K562 (cell line): ENCODE results near the gene DLGAP3. TPM values are rescaled to one million over a fixed set of nuclear protein-coding genes. Genes with fewer than 3 reads are reported as not detected.
"Not testable (repeated sequence)": the region's sequence is repeated elsewhere in the genome, so short reads cannot be mapped to it uniquely, and the experiment has no call there.

Experiments used
- ATAC-seq: fragments of 200-7000 bp; cut with Tn5 transposase; 3 replicates; pipeline ENCODE4 v1.9.1; 2020; ENCODE audit warnings: moderate library complexity
- BruUV-seq: library from RNA; stranded (reverse); fragments of 400-500 nt; replicated peaks from 2 replicates; lab custom pipeline; 2021; lab: Mats Ljungman, UMichigan
- CTCF ChIA-PET: fragments of 300-600 bp; formaldehyde crosslinking; extraction: SDS; loops from one replicate; lab custom pipeline; 2021; ENCODE audit warnings: low intra/inter-chr PET ratio; lab: Yijun Ruan, JAX
- POLR2A ChIA-PET: fragments of 300-600, 350-650 bp; sonication (Branson Sonifier 250); formaldehyde crosslinking; extraction: SDS; loops from one replicate; lab custom pipeline; 2021; ENCODE audit warnings: antibody characterized with exemption, inconsistent platforms; lab: Yijun Ruan, JAX
- DNase-seq, 4 experiments: peaks; one replicate each; pipeline versions ENCODE4 v3.0.0 to v3.0.0-alpha.2; 2011 to 2018; ENCODE audit warnings: low spot score in 3 of 4, mixed read lengths in 3 of 4; ENCODE audit errors: extremely low read depth in 1 of 4
- FAIRE-seq: peaks from 2 replicates; lab custom pipeline; 2011; peaks lifted over from hg19 to GRCh38; lab: Jason Lieb, UNC
- H2AFZ ChIP-seq: 2 replicates; pipeline ENCODE4 v1.6.0; 2011; ENCODE audit warnings: low read depth, low read length, control low read depth, inconsistent platforms
- H3K27ac ChIP-seq: fragments of 200-600 bp; 3 replicates; pipeline ENCODE4 v1.8.0; 2011; ENCODE audit warnings: low read depth, mild to moderate bottlenecking, control low read depth, inconsistent platforms, low read length, moderate library complexity, mixed read lengths; ENCODE audit errors: extremely low read depth
- H3K27me3 ChIP-seq, 2 experiments: fragments of 300-600 bp in 1 of 2; 2 replicates in 1 of 2; 3 replicates in 1 of 2; pipeline versions ENCODE4 v1.6.0 to v1.8.0; 2011; ENCODE audit warnings: inconsistent platforms in 2 of 2, low read length in 2 of 2, mild to moderate bottlenecking in 1 of 2, mixed read lengths in 1 of 2, moderate library complexity in 1 of 2; ENCODE audit not compliant: control insufficient read depth in 2 of 2, insufficient read depth in 2 of 2
- H3K36me3 ChIP-seq: fragments of 300-600 bp; 3 replicates; pipeline ENCODE4 v1.8.0; 2011; ENCODE audit warnings: mild to moderate bottlenecking, low read length, inconsistent platforms; ENCODE audit not compliant: control insufficient read depth, insufficient read depth
- H3K4me1 ChIP-seq, 2 experiments: fragments of 200-600 bp in 1 of 2; replicated peaks in 1 of 2; 2 replicates in 1 of 2; 3 replicates in 1 of 2; pipeline versions ENCODE4 v1.5.1 to v1.8.0; 2011; ENCODE audit warnings: inconsistent platforms in 2 of 2, low read length in 2 of 2, mild to moderate bottlenecking in 1 of 2, mixed read lengths in 1 of 2, moderate library complexity in 1 of 2; ENCODE audit not compliant: control insufficient read depth in 2 of 2, insufficient read depth in 2 of 2
- H3K4me2 ChIP-seq: 2 replicates; pipeline ENCODE4 v1.6.1; 2011; ENCODE audit warnings: low read length, control low read depth, inconsistent platforms, mixed read lengths; ENCODE audit not compliant: insufficient read depth
- H3K4me3 ChIP-seq: fragments of 200-600 bp; sonication (generic), shearing (Covaris generic); 2 replicates; pipeline ENCODE4 v1.5.1; 2016; ENCODE audit warnings: control low read depth, inconsistent platforms
- H3K79me2 ChIP-seq: fragments of 200-600 bp; 3 replicates; pipeline ENCODE4 v1.8.0; 2011; ENCODE audit warnings: low read length, inconsistent platforms; ENCODE audit not compliant: control insufficient read depth, insufficient read depth
- H3K9ac ChIP-seq, 2 experiments: 2 replicates each; pipeline versions ENCODE4 v1.6.0 to v1.6.1; 2011; ENCODE audit warnings: low read depth in 2 of 2, low read length in 2 of 2, control low read depth in 1 of 2, inconsistent platforms in 1 of 2, mild to moderate bottlenecking in 1 of 2, mixed read lengths in 1 of 2; ENCODE audit not compliant: insufficient read depth in 1 of 2
- H3K9me1 ChIP-seq: one replicate; pipeline ENCODE4 v1.6.0; 2011; ENCODE audit warnings: inconsistent platforms, mild to moderate bottlenecking, low read length, moderate library complexity; ENCODE audit not compliant: control insufficient read depth, insufficient read depth
- H3K9me3 ChIP-seq: replicated peaks from 2 replicates; pipeline ENCODE4 v1.5.1; 2011; ENCODE audit warnings: low read depth, low read length, inconsistent platforms; ENCODE audit not compliant: control insufficient read depth, insufficient read depth
- H4K20me1 ChIP-seq: replicated peaks from 2 replicates; pipeline ENCODE4 v1.6.1; 2011; ENCODE audit warnings: low read length, inconsistent platforms, mixed read lengths; ENCODE audit not compliant: control insufficient read depth, insufficient read depth
- ATF2 ChIP-seq: sonication (generic); formaldehyde crosslinking; IDR thresholded peaks from 2 replicates; pipeline ENCODE4 v1.8.1; 2022; ENCODE audit warnings: missing genetic modification reagents
- IRF1 ChIP-seq: sonication (generic); formaldehyde crosslinking; IDR thresholded peaks from 2 replicates; pipeline ENCODE4 v1.8.0; 2022; ENCODE audit warnings: missing genetic modification reagents, mild to moderate bottlenecking, borderline replicate concordance
- PHF21A ChIP-seq: fragments of 450-650 bp; IDR thresholded peaks from 2 replicates; pipeline ENCODE4 v1.6.1; 2017; ENCODE audit warnings: low read depth, borderline replicate concordance
- RBM25 ChIP-seq: fragments of 200-400 bp; formaldehyde crosslinking; IDR thresholded peaks from 2 replicates; pipeline ENCODE4 v1.6.1; 2018; ENCODE audit warnings: low read length, low read depth, moderate library complexity; ENCODE audit not compliant: severe bottlenecking
- ZBED1 ChIP-seq: IDR thresholded peaks from 2 replicates; pipeline ENCODE4 v1.6.1; 2014
- ZNF146 ChIP-seq: IDR thresholded peaks from one replicate; pipeline ENCODE4 v1.6.1; 2018; ENCODE audit warnings: missing compliant biosample characterization; ENCODE audit not compliant: unreplicated experiment
- ZNF184 ChIP-seq: sonication (generic); formaldehyde crosslinking; IDR thresholded peaks from 2 replicates; pipeline ENCODE4 v1.5.0; 2020; ENCODE audit warnings: missing genetic modification reagents
- ZNF253 ChIP-seq: fragments of 250-450 bp; sonication (Bioruptor Pico); conservative IDR thresholded peaks from 2 replicates; pipeline ENCODE4 v1.6.1; 2021; ENCODE audit warnings: mild to moderate bottlenecking
- WGBS: fragments of 100-300 bp; shearing (Covaris generic); methylation state at CpG from one replicate; pipeline ENCODE4 v1.1.6; 2016; ENCODE audit warnings: low coverage, mixed read lengths; ENCODE audit not compliant: insufficient coverage; ENCODE audit errors: missing lambda C conversion rate; 5-methylcytosine and 5-hydroxymethylcytosine counted together
- in situ Hi-C: fragments of 300-500 bp; cut with MboI; formaldehyde crosslinking; loops from 4 replicates; pipeline ENCODE4 v1.15.0; 2018; ENCODE audit warnings: inconsistent platforms, mixed read lengths
- intact Hi-C: fragments of 100-400 bp; cut with micrococcal nuclease; formaldehyde crosslinking; loops from 2 replicates; pipeline ENCODE4 v1.14.2; 2022
- polyA plus RNA-seq, 8 experiments: library from polyadenylated mRNA; depleted of rRNA in 4 of 8; stranded (reverse) in 5 of 8; unstranded in 3 of 8; fragments of >200 nt; fragmentation: Nextera tagmentation in 2 of 8; fragmentation: Illumina TruSeq in 1 of 8; extraction: Ambion mirVana in 2 of 8; extraction: Trizol in 1 of 8; gene quantifications; 2 replicates each; pipeline versions ENCODE4 v1.2.1 to v1.2.3, GENCODE V29; 2011 to 2014; ENCODE audit warnings: inconsistent platforms in 1 of 8, missing spikeins in 1 of 8
- total RNA-seq, 7 experiments: library from RNA; depleted of rRNA in 6 of 7; stranded (reverse); fragments of >200 nt in 6 of 7; fragmentation: Illumina TruSeq in 2 of 7; extraction: Trizol in 2 of 7; gene quantifications; 2 replicates each; pipeline versions ENCODE4 v1.2.1 to v1.2.3, GENCODE V29; 2011 to 2021; ENCODE audit warnings: low replicate concordance in 1 of 7

DLGAP3 gene
- total and polyA plus RNA-seq, 9 of the 15 experiments (the other 6 are each of a cell fraction or from before 2014, with no cell fraction given): 0.01 to 0.16 (median 0.07) TPM; not detected in 6

- no TSS peak for BruUV-seq
- no peak overlapping the region for H2AFZ ChIP-seq
- no peaks in the 10 kb centered on the region for H3K9me1 ChIP-seq
- H3K4me1 ChIP-seq: no peaks in the 10 kb centered on the region
- no peak overlapping the region for H3K9ac ChIP-seq
- in situ Hi-C loops (no loop called here), intact Hi-C loops (no loop called here)
- no peak overlapping the region for H3K4me2 ChIP-seq
- no peak overlapping the region for H3K27ac ChIP-seq
- no peaks in the 10 kb centered on the region for H3K36me3 ChIP-seq
- ATAC-seq (no peak), FAIRE-seq (no peak), DNase-seq (no peak)
- TF ChIP-seq ZNF184 (CRISPR knock-in tag) (no peak), ZNF253 (CRISPR knock-in tag) (no peak), ZNF146 (CRISPR knock-in tag) (peak; percentile 65), ATF2 (CRISPR knock-in tag) (no peak), PHF21A (no peak), RBM25 (peak; percentile 44), IRF1 (CRISPR knock-in tag) (no peak), ZBED1 (no peak)
- ChIA-PET CTCF (no interaction called here), POLR2A (interaction anchor here (1.0 kb wide), 1 partner anchor 9 kb away, joined by 3 read pairs; no protein-coding TSS in a partner anchor)
- H3K27me3 ChIP-seq: peaks cover 27 to 32% of the 10 kb centered on the region in 2 experiments
- 4% methylated on average over 1 of the region's 1 CpG for WGBS
- no peaks in the 10 kb centered on the region for H4K20me1 ChIP-seq
- H3K79me2 ChIP-seq: no peaks in the 10 kb centered on the region
- no peak overlapping the region for H3K4me3 ChIP-seq
- H3K9me3 ChIP-seq: no peaks in the 10 kb centered on the region
These were observed 21.0 kb upstream of the DLGAP3 start for GRCh38 chr1:34950428-34950827.

GRCh38 chr1:34948739-34949138 lies 19.3 kb upstream of the DLGAP3 start:
- BruUV-seq, CTCF ChIA-PET: not testable (repeated sequence)

More at GRCh38 chr1:34948739-34949138, 19.3 kb upstream of the DLGAP3 start:
- ATAC-seq, DNase-seq, H3K4me1 ChIP-seq, H3K4me2 ChIP-seq, H3K36me3 ChIP-seq, H3K27ac ChIP-seq, H3K9me3 ChIP-seq, FAIRE-seq, H3K4me3 ChIP-seq, H3K79me2 ChIP-seq, intact Hi-C loops, in situ Hi-C loops, H4K20me1 ChIP-seq, H3K9me1 ChIP-seq, H2AFZ ChIP-seq, H3K9ac ChIP-seq: not testable (repeated sequence)
- 6% methylated on average over 10 of the region's 10 CpGs for WGBS
- peaks cover 27 to 32% of the 10 kb centered on the region in 2 experiments for H3K27me3 ChIP-seq
- POLR2A ChIA-PET: interaction anchor here (1.0 kb wide), 1 partner anchor 24 kb away, joined by 3 read pairs; no protein-coding TSS in a partner anchor
